Activated CD4-positive, alpha-beta T cell treated with anti-CD3 and anti-CD28 coated beads, Interleukin-2, amount 50 U/mL, for 4 hours (primary cell): ENCODE results near the gene ARL4A.
A peak's percentile ranks its signal among the peaks of the same experiment; 100 is the strongest.
"Not testable (repeated sequence)": the region's sequence is repeated elsewhere in the genome, so short reads cannot be mapped to it uniquely, and the experiment has no call there.

ENCODE experiments used
- DNase-seq, 2 experiments: peaks; one replicate each; pipeline ENCODE4 v3.0.0-alpha.2; 2020

Gene ARL4A

GRCh38 chr7:12670000-12670729 lies 17.3 kb upstream of the ARL4A start:
- no peak for DNase-seq

DNA sequence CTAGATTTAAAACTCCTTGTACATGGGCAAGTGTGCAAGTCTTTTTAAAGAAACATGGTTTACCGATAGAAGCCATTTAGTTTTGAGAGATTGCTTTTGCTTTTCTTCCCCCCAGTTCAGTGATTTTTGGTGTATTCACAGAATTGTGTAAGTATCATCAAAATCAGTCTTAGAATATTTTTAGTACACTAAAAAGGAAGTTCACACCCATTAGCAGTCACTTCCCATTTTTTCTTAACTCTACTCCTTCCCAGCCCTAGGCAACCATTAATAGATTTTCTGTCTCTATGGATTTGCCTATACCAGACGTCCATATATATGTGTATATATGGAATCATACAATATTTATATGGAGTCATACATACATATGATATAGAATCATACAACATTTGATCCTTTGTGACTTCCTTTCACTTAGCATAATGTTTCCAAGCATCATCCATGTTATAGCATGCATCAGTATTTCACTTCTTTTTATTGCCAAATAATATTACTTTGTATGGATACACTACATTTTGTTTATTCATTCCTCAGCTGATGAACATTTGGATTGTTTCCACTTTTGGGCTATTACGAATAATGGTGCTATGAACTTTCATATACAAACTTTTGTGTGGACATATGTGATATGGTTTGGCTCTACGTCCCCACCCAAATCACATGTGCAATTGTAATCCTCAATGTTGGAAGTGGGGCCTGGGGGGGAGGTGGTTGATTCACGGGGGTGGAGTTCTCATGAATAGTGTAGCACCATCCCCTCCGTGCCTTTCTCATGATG lies 16.5 kb upstream of the ARL4A start:
- no peak for DNase-seq

DNA sequence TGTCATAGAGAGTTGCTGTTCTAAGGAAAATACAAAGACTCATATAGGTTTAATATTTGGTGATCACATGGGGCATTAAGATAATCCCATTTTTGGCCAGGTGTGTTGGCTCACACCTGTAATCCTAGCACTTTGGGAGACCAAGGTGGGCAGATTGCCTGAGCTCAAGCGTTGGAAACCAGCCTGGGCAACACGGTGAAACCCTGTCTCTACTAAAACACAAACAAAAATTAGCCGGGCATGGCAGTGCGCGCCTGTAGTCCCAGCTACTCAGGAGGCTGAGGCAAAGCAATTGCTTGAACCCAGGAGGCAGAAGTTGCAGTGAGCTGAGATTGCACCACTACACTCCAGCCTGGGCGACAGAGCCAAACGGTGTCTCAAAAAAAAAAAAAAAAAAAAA lies 14.0 kb upstream of the ARL4A start:
- not testable (repeated sequence) for DNase-seq

DNA sequence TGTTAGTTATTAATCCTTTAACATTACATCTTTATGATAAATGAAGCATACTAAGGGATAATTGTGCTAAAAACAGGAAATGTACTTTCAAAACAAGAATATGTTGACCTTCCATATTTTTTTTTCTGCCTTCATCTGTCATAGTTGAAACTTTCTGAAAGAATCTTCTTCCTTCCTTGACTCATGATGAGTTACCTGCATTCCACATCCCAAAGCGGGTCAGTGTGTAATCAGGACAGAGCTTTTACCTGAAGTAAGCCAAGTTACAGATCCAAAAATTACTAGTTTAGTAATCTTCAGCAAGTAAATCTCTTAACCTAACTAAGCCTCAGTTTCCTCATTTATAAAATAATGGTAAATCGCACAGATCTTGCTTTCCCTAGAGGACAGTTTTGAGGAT lies 13.4 kb upstream of the ARL4A start:
- no peak for DNase-seq

DNA sequence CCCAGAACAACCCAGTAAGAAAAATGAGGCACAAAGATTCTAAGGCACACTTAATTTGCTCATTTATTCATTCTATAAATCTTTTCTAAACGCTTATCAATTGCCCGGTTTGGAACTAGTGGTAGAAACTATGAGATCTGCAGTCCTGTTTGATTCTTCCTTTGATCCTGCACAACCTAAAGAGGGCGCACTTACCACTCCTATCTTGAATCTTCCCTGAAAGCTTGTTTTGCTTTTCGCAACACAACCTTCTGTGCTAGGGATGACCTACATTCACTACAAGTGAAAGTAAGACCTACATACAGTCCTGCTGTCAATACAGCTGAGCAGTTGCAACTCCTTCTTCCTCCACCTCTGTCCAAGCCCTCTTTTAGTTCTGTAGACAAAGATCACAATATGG lies 12.6 kb upstream of the ARL4A start:
- peak; percentile 12 to 29 for DNase-seq

GRCh38 chr7:12683678-12684585 lies 3.5 kb upstream of the ARL4A start:
- no peak for DNase-seq

DNA sequence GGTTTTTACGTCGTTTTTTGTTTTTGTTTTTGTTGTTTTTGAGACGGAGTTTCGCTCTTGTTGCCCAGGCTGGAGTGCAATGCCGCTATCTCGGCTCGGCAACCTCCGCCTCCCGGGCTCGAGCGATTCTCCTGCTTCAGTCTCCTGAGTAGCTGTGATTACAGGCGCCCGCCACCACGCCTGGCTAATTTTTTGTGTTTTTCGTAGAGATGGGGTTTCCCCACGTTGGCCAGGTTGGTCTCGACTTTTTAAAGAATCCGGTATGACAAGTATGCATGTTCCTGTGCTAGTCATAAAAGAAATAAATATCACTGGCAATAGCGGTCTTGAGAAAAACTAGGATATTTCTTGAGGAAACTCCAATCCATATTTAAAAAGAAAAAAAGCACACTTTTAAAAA lies 2.7 kb upstream of the ARL4A start:
- DNase-seq = no peak

GRCh38 chr7:12685550-12685949 lies 1.9 kb upstream of the ARL4A start:
- no peak for DNase-seq

DNA sequence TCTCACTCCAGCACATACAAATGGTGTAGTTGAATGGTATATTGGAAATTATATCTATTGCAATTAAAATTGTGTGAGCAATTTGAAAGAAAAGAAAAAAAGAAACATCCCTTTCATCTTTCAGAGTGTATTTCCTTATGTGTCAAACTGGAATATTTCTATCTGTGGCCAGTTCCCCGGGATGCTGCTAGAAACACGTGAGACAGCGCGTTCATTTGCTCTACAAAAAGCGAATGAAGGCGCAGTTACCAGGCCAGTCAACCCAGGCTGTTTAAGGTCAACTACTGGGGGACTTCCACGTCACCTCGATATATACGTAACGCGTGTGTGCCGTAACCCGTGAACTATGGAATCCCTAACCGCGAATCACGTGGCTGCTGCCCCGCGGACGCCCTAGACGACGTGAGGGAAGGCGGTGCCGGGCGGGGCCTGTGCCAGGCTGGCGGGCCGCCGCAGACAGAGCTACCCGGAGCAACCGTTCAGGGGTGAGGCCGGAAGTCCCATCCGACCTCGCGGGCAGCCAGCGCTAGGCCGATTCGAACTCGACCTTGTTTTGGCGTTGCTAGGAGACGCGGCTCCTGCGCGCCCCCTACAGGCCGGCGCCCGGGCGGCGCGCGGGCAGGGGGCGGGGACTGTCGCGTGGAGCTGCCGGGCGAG lies 1.1 kb upstream of the ARL4A start:
- DNase-seq = peak; percentile 86 to 88

DNA sequence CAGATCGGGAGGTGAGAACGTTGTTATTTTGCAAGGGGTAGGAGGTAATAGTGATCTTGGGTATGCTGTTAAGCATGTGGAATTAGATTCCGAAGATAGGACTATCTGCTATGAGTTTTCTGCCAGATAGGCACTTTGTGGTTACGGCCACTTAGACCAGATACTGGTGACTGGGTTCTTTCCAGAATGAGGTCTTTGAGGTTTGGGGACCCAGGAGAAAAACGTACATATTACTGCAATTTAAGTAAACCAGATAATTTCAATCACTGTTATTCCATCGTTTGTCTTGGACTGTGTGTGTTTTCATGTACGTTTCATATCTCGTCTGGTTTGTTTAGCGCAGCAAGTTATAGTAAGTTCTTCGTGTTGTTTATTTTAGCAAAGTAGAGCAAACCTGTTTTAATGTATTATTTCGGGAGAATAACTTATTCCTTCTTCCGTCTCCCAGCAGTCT lies 312 bp downstream of the ARL4A start:
- DNase-seq = no peak

- not testable (repeated sequence) for DNase-seq
Observed at GRCh38 chr7:12688485-12689170, 1.2 kb downstream of the ARL4A start.

- DNase-seq = no peak
Observed at GRCh38 chr7:12689451-12689850, 2.0 kb downstream of the ARL4A start.

- DNase-seq = no peak
Observed at GRCh38 chr7:12690041-12690878, 2.8 kb downstream of the ARL4A start.

GRCh38 chr7:12691388-12691787 lies 4.0 kb downstream of the ARL4A start:
- not testable (repeated sequence) for DNase-seq

DNA sequence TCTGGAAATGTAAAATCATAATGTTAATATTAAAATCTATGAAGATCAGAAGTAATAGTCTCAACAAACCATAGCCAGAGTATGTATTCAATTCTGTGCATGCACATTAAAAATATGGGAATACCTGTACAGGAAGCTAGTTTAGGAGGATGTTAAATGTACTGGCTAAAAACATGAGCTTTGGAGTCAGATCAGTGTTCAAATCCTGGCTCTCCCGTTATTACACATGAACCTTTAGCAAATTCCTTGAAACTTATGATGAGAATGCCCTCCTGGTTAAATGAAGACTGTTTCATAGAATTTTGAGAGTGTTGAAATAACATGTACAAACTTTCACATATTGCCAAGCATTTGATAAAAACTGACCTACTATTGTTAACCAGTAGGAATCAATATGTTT lies 4.6 kb downstream of the ARL4A start:
- no peak for DNase-seq

DNA sequence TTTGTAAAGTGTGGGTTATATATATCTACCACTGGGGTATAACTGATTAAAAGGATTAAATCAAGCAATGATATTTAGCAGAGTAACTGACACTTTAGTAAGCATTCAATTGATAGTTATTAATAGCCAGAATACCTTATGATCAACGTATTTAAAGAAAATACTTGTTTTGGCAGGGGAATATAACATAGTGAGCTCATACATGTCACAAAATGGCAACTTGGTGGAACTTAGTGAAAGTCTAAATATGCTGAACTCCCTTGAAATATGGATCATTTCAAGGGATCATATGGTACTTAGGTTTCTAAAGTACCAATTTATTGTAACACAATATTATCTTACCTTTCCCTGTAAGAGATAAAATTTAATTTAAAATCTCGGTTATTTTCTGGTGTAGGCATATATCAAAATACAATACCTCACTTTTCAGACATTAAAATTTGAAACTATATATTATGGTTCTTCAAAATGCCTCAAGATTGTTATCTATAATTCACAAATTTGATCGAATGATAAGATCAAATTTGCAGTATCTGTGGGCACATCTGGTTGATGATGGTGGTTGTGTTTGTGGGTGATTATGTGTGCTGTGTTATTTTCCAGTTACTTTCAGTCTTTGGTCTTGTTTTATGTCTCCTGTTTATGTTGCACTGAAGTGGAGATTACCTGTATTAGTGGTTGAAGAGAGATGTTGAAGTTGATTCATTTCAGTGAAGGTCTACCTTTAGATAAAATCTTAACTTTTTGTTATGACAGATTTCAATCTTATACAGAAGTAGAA lies 5.2 kb downstream of the ARL4A start:
- DNase-seq = no peak

DNA sequence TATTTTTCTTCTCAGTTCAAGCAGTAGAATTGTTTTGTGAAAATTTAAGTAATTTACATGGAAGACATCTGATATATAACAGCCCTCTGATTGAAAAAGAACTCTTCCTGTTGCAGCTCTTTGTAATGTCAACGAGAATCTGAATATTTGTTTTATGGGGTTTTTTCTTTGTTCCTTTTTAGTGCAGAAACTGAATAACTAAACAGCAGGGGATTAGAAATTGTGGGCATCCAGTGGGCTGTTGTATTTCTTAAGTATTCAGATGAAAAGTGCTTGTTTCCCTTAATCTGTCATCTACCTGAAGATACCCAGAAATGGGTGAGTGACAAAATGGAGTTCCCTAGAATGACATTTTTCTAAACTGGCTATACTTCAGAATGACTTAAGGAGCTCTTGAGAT lies 7.4 kb downstream of the ARL4A start:
- DNase-seq = no peak

DNA sequence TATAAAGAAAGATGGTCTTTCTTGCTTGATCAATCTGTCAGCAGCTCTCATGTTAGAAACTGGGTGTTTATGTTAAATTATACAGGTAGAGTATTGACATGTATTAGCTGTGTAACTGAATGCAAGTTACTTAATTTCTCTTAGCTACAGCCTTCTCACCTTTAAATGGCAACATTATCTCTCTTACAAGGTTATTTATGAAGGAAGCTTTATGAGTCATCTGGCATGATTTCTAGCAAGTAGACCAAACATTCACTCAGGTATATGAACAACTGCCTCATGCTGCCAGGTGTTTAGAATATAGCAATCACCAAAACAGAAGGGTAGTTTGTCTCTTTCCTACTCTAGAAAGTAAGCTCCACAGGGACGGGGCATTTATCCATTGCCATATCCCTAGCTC lies 8.5 kb downstream of the ARL4A start:
- DNase-seq = no peak

- no peak for DNase-seq
Observed at GRCh38 chr7:12699299-12699698, 11.9 kb downstream of the ARL4A start.

GRCh38 chr7:12701433-12701832 lies 14.0 kb downstream of the ARL4A start:
- DNase-seq = no peak
